ENCODE measurements around the gene ACTA1.

GRCh38 chr1:229448354-229448753, 14.5 kb upstream of the ACTA1 start:
- no peak for TF ChIP-seq CTCF (IDR thresholded peaks at IDR 0.05)
- TF ChIP-seq POLR2A (IDR thresholded peaks at IDR 0.05): no peak
